Measurements from ENCODE around the gene RRBP1. TPM values are rescaled to one million over a fixed set of nuclear protein-coding genes. Genes with fewer than 3 reads are reported as not detected.

Gene RRBP1
- total RNA-seq, 4 donors from 2014 or later, result 33.7 to 57.7 (median 43.2) TPM

DNA sequence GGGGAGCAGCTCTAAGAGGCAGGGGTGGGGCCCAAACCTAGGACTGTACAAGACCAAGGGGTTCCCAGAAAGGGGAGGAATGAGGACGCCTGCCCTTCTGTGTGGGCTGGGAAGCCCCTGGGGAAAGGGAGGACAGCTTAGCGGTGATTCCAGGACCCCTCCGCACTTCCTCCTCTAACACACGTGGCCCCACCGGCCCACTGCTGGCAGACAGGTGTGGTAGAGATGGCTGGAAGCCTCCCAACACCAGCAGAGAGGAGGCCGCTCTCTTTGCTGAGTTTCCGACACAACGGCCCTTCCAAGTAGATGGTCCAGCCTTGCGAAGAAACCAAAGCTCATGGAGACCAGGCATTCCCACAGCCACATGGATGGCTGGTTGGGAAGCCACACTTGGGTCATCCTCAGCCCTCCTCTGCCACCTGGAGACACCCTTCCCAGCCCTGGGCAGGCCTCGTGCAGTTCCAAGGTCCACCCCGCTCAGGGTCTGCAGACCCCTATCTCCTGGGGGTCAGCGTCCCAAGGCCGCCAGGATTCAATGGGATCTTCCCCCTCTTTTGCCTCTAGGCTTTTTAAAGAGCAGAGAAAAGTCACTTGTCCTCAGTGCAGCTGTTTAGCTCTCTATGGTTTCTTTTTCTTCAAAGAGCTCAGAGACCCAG is 43.9 kb downstream of the RRBP1 start:
- WGBS, 2 donors, result 83 to 85% methylated on average over 13 of the region's 13 CpGs
- H3K4me3 ChIP-seq (ENCODE audit: low read depth, poor library complexity, severe bottlenecking), result no peak overlapping the region
- TF ChIP-seq, protein P1, sequence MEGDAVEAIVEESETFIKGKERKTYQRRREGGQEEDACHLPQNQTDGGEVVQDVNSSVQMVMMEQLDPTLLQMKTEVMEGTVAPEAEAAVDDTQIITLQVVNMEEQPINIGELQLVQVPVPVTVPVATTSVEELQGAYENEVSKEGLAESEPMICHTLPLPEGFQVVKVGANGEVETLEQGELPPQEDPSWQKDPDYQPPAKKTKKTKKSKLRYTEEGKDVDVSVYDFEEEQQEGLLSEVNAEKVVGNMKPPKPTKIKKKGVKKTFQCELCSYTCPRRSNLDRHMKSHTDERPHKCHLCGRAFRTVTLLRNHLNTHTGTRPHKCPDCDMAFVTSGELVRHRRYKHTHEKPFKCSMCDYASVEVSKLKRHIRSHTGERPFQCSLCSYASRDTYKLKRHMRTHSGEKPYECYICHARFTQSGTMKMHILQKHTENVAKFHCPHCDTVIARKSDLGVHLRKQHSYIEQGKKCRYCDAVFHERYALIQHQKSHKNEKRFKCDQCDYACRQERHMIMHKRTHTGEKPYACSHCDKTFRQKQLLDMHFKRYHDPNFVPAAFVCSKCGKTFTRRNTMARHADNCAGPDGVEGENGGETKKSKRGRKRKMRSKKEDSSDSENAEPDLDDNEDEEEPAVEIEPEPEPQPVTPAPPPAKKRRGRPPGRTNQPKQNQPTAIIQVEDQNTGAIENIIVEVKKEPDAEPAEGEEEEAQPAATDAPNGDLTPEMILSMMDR (IDR thresholded peaks at IDR 0.05), result no peak
- no peak for TF ChIP-seq POLR2A (IDR thresholded peaks at IDR 0.05)
- DNase-seq (ENCODE audit: low spot score in 2 of 2), result no peak
- intact Hi-C loops (cut with DNase I; ENCODE audit: low total_unique reads), result no loop called here

DNA sequence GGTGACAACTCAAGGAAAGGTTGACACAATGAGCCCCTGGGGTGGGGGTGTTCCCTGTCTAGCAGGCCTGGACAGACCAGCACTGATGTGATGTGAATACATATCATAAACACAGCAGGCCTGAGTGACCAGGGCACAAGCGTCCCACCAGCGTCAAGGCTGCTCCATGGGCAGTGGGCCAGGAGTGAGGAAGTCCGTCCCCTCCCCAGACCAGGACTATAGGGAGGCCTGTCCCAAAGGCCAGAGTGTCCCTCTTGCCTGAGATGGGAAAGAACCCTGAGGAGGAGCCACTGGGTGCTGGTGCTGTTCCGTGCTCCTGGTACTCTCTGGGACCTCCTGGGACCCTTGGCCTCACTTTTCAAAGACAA is 44.6 kb downstream of the RRBP1 start:
- WGBS, 2 donors, result 83 to 85% methylated on average over 2 to 4 of the region's 4 CpGs
- TF ChIP-seq, protein P1 (IDR thresholded peaks at IDR 0.05), result no peak
- no peak for TF ChIP-seq POLR2A (IDR thresholded peaks at IDR 0.05)
- intact Hi-C loops (cut with DNase I; ENCODE audit: low total_unique reads), result no loop called here
- no peak overlapping the region for H3K4me3 ChIP-seq (ENCODE audit: low read depth, poor library complexity, severe bottlenecking)
- no peak for DNase-seq (ENCODE audit: low spot score in 2 of 2)

DNA sequence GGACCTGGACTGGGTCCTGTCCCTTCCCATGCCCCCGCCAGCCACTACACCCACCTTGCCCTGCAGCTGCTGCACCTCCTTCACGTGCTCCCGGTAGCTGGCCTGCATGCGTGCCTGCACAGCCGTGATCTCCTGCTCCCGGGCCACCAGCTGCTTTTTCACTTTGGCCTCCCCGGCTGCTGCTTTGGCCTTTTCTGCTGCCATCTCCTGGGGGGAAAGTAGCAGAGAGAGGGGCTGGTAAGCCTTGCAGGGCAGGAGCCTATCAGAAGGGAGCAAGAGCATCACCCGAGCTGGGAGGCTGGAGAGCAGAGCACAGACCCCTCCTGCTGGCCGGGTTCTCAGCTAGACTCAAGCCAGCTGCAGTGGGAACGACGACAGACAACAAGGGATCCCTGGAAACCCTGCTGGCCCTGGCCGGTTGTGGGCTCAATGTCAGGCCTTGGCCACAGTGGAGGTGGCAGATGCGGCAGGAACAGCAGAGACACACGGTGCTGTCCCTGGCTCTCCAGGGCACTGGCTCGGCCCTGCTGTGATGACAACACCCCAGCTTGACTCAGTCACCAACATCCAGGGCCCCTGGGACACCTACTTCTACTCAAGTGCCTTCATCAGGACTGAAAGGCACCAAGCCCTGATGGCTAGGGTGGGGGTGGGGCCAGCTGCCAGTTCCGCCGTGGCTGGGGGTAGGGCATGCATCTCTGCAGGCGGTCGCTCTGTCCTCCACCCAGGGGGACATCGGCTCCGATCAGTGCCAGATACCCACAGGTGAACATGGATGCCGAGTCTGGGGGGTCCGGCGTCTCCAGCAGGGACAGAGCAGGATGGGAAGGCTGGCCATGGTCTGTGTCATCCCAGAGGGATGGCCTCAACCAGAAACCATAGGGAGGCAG is 45.3 kb downstream of the RRBP1 start:
- TF ChIP-seq POLR2A (IDR thresholded peaks at IDR 0.05), result no peak
- TF ChIP-seq, protein P1 (IDR thresholded peaks at IDR 0.05), result no peak
- no peak for DNase-seq (ENCODE audit: low spot score in 2 of 2)
- WGBS, 2 donors, result 83% methylated on average over 21 to 24 of the region's 24 CpGs
- intact Hi-C loops (cut with DNase I; ENCODE audit: low total_unique reads), result no loop called here
- H3K4me3 ChIP-seq (ENCODE audit: low read depth, poor library complexity, severe bottlenecking), result no peak overlapping the region

DNA sequence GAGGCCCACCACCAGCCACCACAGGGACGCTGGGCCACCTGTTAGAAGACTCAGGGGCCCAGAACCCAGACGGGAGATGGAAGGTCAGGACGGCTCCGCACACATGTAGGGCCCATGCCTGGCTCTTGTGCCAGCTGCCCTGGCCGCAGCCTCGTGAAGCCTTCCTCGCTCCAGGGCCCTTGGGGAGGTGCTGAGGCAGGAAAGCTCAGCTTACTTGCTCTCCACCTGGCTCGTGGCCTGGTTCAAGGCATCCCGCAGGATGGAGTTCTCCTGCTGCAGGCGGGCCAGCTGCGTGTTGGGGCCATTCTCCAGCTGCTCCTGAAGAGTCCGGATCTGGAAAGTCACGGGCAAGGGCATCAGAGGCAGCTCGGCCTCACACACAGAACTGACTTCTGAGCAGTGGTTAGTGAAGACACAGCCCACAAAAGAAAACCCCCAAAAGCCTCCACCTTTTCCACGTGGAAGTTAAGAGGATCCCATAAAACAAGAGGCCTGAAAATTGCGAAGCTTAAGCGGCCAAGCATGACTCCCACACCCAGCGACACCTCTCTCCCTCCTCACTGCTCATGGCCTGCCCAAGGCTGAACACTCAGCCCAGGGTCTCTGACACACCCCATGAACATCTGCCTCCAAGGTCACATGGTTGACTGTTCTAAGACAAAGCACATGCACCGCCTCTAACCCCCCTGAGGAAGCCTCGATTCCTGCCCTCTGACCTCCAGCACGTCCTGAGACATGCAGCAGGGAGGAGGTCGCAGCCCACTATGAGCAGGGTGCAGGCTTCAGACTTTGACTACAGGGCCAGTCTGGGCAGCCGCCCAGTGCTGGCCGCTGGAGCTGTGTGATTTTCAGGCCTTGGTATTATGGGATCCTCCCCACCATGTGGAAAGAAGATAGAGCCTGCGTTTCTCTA is 46.5 kb downstream of the RRBP1 start:
- WGBS, 2 donors, result 74 to 77% methylated on average over 25 of the region's 25 CpGs
- intact Hi-C loops (cut with DNase I; ENCODE audit: low total_unique reads), result no loop called here
- TF ChIP-seq, protein P1 (IDR thresholded peaks at IDR 0.05), result no peak
- DNase-seq (ENCODE audit: low spot score in 2 of 2), result no peak
- H3K4me3 ChIP-seq (ENCODE audit: low read depth, poor library complexity, severe bottlenecking), result no peak overlapping the region

DNA sequence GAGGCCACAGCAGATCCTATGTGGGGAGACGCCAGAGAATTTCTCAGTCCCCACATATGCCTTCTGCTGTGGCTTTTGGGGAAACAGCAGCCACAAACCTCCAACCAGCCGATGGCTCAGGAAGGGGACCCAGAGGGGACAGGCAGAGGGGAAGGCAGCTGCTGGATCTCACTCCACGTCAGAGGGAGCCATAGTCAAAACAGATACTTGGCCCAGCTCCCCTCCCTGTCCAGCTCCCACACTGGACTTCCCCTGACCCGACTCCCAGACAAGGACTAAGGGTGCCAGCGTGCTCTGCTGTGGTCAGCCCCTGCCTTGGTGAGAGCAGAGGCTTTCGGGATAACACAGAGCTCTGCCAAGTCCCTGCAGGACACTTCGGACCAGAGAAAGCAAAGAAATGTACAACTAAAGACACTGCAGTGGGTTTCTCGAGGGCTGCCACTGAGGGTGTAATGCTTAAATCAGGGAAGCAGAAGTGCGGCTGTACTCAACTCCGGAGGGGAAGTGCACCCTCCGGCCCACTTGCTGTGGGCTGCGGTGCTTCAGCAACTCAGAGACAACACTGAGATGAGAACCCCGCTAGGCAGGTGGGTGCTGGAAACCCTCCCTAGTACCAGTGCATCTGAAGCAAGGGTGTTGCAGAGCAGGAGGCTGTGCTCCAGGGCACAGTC is 47.2 kb downstream of the RRBP1 start:
- DNase-seq (ENCODE audit: low spot score in 2 of 2), result no peak
- 69 to 79% methylated on average over 12 of the region's 13 CpGs for WGBS, 2 donors
- no peak overlapping the region for H3K4me3 ChIP-seq (ENCODE audit: low read depth, poor library complexity, severe bottlenecking)
- intact Hi-C loops (cut with DNase I; ENCODE audit: low total_unique reads), result no loop called here
- TF ChIP-seq POLR2A (IDR thresholded peaks at IDR 0.05), result no peak
- TF ChIP-seq, protein P1 (IDR thresholded peaks at IDR 0.05), result no peak

Data from lower leg skin (tissue), 4 donors.